ENCODE results near the gene C19orf33.

DNA sequence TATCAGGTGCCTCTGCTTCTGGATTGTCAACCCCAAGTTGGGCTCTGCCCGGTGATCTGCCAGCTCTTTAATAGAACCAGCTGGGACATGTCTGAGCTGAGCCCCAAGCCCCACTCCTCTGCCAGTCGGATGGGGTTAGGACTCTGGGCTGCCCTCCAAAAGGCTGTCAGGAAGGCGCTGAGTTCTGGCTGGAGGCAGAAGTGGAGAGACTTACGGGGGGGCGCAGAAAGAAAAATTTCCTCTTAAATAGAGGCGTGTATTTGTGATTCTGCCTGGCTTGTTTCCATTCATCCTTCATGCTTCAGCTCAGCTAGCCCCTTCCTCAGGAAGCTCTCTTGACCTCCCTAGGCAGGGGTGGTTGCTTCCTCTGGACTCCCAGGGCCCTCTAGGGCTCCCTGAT lies 14.6 kb downstream of the C19orf33 start:
- TF ChIP-seq, protein P1, sequence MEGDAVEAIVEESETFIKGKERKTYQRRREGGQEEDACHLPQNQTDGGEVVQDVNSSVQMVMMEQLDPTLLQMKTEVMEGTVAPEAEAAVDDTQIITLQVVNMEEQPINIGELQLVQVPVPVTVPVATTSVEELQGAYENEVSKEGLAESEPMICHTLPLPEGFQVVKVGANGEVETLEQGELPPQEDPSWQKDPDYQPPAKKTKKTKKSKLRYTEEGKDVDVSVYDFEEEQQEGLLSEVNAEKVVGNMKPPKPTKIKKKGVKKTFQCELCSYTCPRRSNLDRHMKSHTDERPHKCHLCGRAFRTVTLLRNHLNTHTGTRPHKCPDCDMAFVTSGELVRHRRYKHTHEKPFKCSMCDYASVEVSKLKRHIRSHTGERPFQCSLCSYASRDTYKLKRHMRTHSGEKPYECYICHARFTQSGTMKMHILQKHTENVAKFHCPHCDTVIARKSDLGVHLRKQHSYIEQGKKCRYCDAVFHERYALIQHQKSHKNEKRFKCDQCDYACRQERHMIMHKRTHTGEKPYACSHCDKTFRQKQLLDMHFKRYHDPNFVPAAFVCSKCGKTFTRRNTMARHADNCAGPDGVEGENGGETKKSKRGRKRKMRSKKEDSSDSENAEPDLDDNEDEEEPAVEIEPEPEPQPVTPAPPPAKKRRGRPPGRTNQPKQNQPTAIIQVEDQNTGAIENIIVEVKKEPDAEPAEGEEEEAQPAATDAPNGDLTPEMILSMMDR (IDR thresholded peaks at IDR 0.05; ENCODE audit: control extremely low read depth in 1 of 3, insufficient read depth in 1 of 3, low read depth in 1 of 3, low read length in 3 of 3), result no peak
- no peak for TF ChIP-seq GABPA (IDR thresholded peaks at IDR 0.05; ENCODE audit: borderline replicate concordance, insufficient read depth, low read length)
- no peak for TF ChIP-seq POLR2A (IDR thresholded peaks at IDR 0.05; ENCODE audit: control extremely low read depth in 1 of 2, low read depth in 2 of 2, low read length in 2 of 2)
- TF ChIP-seq EGR1 (IDR thresholded peaks at IDR 0.05; ENCODE audit: borderline replicate concordance, low read depth, low read length), result no peak
- no peak for TF ChIP-seq CEBPB (IDR thresholded peaks at IDR 0.05; ENCODE audit: low read depth, low read length)

Data from H1 (cell line).